ENCODE measurements around the gene XAGE3.

DNA sequence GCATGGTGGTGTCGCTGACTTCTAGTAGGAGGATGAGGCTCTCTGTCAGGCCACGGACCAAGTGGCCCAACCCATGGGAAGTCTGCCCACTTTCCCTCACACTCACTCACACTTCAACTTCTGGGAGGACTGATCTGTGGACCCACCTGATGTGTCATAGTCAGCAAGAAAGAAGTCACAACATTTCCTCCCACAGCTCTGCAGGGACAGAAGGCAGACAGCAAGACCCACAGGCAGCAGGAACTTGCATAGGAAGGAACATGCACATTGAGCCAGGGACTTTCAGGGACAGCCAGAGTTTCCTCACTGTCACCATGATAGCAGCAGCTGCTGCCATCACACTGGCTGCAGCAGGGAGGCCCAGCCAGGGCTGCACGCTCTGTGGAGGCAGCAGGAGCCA is 37.3 kb downstream of the XAGE3 start:
- TF ChIP-seq, protein P1, sequence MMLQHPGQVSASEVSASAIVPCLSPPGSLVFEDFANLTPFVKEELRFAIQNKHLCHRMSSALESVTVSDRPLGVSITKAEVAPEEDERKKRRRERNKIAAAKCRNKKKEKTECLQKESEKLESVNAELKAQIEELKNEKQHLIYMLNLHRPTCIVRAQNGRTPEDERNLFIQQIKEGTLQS (IDR thresholded peaks at IDR 0.05): no peak
- TF ChIP-seq, protein P2, sequence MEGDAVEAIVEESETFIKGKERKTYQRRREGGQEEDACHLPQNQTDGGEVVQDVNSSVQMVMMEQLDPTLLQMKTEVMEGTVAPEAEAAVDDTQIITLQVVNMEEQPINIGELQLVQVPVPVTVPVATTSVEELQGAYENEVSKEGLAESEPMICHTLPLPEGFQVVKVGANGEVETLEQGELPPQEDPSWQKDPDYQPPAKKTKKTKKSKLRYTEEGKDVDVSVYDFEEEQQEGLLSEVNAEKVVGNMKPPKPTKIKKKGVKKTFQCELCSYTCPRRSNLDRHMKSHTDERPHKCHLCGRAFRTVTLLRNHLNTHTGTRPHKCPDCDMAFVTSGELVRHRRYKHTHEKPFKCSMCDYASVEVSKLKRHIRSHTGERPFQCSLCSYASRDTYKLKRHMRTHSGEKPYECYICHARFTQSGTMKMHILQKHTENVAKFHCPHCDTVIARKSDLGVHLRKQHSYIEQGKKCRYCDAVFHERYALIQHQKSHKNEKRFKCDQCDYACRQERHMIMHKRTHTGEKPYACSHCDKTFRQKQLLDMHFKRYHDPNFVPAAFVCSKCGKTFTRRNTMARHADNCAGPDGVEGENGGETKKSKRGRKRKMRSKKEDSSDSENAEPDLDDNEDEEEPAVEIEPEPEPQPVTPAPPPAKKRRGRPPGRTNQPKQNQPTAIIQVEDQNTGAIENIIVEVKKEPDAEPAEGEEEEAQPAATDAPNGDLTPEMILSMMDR (IDR thresholded peaks at IDR 0.05; ENCODE audit: low read depth, low read length, missing input control): no peak
- TF ChIP-seq FOXA1 (IDR thresholded peaks at IDR 0.05): no peak
- TF ChIP-seq, protein P3, sequence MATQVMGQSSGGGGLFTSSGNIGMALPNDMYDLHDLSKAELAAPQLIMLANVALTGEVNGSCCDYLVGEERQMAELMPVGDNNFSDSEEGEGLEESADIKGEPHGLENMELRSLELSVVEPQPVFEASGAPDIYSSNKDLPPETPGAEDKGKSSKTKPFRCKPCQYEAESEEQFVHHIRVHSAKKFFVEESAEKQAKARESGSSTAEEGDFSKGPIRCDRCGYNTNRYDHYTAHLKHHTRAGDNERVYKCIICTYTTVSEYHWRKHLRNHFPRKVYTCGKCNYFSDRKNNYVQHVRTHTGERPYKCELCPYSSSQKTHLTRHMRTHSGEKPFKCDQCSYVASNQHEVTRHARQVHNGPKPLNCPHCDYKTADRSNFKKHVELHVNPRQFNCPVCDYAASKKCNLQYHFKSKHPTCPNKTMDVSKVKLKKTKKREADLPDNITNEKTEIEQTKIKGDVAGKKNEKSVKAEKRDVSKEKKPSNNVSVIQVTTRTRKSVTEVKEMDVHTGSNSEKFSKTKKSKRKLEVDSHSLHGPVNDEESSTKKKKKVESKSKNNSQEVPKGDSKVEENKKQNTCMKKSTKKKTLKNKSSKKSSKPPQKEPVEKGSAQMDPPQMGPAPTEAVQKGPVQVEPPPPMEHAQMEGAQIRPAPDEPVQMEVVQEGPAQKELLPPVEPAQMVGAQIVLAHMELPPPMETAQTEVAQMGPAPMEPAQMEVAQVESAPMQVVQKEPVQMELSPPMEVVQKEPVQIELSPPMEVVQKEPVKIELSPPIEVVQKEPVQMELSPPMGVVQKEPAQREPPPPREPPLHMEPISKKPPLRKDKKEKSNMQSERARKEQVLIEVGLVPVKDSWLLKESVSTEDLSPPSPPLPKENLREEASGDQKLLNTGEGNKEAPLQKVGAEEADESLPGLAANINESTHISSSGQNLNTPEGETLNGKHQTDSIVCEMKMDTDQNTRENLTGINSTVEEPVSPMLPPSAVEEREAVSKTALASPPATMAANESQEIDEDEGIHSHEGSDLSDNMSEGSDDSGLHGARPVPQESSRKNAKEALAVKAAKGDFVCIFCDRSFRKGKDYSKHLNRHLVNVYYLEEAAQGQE (IDR thresholded peaks at IDR 0.05): no peak
- TF ChIP-seq JUND (IDR thresholded peaks at IDR 0.05): no peak
- no peak for TF ChIP-seq RXRA (IDR thresholded peaks at IDR 0.05)

Data from liver (tissue), 3 donors.